ENCODE results near the gene CAMSAP2.
"Not testable (repeated sequence)": the region's sequence is repeated elsewhere in the genome, so short reads cannot be mapped to it uniquely, and the experiment has no call there.

CAMSAP2 gene

GRCh38 chr1:200805719-200806118, 67.0 kb downstream of the CAMSAP2 start:
- H3K4me3 ChIP-seq (ENCODE audit: control insufficient read depth, low read depth, low read length): no peak overlapping the region
- TF ChIP-seq CTCF (IDR thresholded peaks at IDR 0.05; ENCODE audit: control insufficient read depth, insufficient read depth, low read depth, low read length, missing control alignments): no peak
- DNase-seq (ENCODE audit: low read depth): no peak

DNA sequence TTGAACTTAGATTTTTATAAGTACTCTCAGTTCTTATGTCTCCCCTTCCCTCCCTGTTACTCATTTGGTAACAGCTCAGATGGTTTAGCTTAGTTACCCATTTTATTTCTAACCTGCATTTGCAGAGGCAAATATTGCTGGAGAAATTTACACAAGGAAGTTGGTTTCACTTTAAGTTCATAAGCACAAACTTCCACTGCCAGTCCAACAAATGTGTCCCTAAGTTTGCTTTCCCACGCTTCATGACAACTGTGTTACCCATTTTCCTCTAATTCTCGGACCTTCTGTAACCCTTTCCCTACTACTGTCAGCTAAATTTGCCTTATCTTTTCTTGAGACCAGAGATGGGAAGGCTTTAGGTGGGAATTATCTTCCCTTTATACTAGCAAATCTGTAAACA, 70.2 kb downstream of the CAMSAP2 start:
- TF ChIP-seq CTCF (IDR thresholded peaks at IDR 0.05; ENCODE audit: control insufficient read depth, insufficient read depth, low read depth, low read length, missing control alignments): no peak

DNA sequence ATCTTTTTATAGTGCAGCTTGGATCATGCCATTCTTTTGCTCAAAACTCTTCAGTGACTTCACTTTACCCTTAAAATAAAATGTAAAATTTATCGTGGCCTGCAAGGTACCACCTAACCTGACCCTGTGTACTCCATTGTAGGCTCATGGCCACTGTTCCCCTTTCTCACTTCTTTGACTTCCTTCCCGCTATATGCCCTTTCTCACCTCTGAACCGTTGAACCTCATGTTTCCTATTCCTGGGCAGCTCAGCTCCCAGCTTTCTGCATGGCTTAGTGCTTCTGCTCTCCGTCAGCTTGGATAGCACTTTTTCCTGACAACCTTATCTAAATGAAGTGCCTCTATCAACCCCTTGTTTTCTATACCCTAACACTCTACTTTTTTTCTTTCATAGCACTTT, 73.0 kb downstream of the CAMSAP2 start:
- no peak overlapping the region for H3K4me3 ChIP-seq (ENCODE audit: control insufficient read depth, low read depth, low read length)
- no peak for DNase-seq (ENCODE audit: low read depth)
- TF ChIP-seq CTCF (IDR thresholded peaks at IDR 0.05; ENCODE audit: control insufficient read depth, insufficient read depth, low read depth, low read length, missing control alignments): no peak

More for the DNA sequence above, 70.2 kb downstream of the CAMSAP2 start:
- no peak overlapping the region for H3K4me3 ChIP-seq (ENCODE audit: control insufficient read depth, low read depth, low read length)
- no peak for DNase-seq (ENCODE audit: low read depth)

GRCh38 chr1:200816624-200817224, 78.0 kb downstream of the CAMSAP2 start:
- DNase-seq (ENCODE audit: low read depth); H3K4me3 ChIP-seq (ENCODE audit: control insufficient read depth, low read depth, low read length): not testable (repeated sequence)

- TF ChIP-seq CTCF (IDR thresholded peaks at IDR 0.05; ENCODE audit: control insufficient read depth, insufficient read depth, low read depth, low read length, missing control alignments): no peak
- H3K4me3 ChIP-seq (ENCODE audit: control insufficient read depth, low read depth, low read length): no peak overlapping the region
- DNase-seq (ENCODE audit: low read depth): no peak
These were observed 79.6 kb downstream of the CAMSAP2 start for GRCh38 chr1:200818248-200818647.

DNA sequence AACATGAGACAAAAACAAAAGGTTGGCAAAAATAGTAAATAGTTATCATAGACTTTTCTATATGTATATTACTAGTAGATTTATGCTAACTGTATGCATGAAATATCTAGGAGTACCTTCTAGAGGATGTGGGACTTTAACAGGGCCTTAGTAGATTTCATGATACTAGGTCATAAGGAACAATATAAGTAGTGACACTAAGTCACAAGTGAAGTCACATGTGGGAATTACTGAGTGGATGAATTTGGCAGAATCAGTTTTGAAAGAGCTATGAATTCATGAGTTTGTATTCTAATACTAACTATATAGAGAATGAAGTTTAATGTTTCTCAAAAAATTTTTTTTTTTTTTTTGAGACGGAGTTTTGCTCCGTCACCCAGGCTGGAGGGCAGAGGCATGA, 81.0 kb downstream of the CAMSAP2 start:
- no peak overlapping the region for H3K4me3 ChIP-seq (ENCODE audit: control insufficient read depth, low read depth, low read length)
- no peak for DNase-seq (ENCODE audit: low read depth)
- TF ChIP-seq CTCF (IDR thresholded peaks at IDR 0.05; ENCODE audit: control insufficient read depth, insufficient read depth, low read depth, low read length, missing control alignments): no peak

GRCh38 chr1:200831091-200831490, 92.4 kb downstream of the CAMSAP2 start:
- DNase-seq (ENCODE audit: low read depth): no peak
- H3K4me3 ChIP-seq (ENCODE audit: control insufficient read depth, low read depth, low read length): no peak overlapping the region
- no peak for TF ChIP-seq CTCF (IDR thresholded peaks at IDR 0.05; ENCODE audit: control insufficient read depth, insufficient read depth, low read depth, low read length, missing control alignments)

Measured in AG09309 (cell line).